Measurements from ENCODE around the gene STPG4.
"Not testable (repeated sequence)": the region's sequence is repeated elsewhere in the genome, so short reads cannot be mapped to it uniquely, and the experiment has no call there.

STPG4 gene

DNA sequence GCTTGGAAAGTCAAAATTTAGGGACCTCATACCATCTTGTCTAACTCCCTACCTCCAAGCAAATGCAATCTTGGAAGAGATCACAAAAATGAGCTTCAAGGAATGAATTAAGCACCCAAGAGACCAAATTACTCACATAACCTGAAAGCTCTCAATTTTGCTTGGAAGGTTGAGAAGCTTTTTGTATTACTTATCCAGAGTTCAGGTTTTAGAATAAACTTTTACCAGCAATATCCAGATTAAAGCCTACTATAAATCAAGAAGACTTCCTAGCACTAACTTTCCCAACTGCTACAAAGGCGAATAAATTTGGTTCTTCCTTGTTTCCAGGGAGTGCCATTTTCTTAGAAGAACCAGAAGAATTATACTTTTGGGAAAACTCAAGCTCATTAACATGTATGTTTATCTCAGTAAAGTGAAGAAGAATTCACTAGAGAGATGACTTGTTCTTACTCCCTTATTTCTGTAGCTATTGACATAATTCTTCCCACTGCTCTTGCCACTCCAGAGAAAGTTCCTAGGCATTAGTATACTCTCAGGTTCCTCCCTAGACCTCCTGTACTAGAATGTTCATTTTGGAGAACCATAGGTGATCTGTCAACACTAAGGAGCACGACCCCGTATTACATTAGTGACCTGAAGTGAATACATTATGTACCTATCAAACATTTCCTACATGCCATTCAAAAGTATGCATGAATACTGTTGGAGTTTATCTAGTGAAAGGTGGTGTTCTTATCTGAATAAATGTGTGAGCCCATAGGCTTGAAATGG, 18.0 kb upstream of the STPG4 start:
- no peak for DNase-seq (ENCODE audit: low read depth in 3 of 3)

DNA sequence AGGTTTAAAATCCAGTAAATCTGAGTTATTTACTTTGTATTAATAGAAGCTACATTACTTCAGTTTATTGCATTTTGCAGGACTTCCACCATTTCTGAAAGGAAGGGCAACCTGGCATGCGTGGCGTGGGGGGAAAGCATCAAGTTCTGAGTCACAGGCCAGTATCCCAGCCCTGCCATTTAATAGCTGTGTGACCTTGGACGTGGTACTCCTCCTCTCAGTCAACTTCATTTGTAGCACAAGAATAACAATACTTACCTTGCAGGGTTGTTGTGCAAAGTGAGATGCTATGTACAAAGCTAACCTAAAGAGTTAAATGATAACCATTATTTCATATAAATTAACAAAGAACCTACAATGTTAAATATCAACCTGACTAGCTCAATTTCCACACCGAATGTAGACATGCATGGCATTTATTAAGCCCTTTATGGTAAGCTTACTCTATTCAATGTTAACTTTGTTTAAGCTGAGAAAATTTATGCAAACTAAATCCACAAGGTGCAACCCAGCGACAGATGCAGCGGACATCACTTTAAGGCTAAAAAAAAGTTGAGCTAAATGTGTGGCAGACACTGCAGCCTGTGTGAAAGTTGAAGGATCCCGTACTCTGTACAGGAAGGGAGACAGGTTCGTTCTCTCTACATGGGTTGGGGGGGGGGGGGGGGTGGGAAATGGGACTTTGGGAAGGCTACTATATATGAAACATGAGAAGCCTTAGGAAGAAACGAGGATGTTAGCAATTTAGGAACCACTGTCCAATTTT, 17.2 kb upstream of the STPG4 start:
- no peak for DNase-seq (ENCODE audit: low read depth in 3 of 3)

DNA sequence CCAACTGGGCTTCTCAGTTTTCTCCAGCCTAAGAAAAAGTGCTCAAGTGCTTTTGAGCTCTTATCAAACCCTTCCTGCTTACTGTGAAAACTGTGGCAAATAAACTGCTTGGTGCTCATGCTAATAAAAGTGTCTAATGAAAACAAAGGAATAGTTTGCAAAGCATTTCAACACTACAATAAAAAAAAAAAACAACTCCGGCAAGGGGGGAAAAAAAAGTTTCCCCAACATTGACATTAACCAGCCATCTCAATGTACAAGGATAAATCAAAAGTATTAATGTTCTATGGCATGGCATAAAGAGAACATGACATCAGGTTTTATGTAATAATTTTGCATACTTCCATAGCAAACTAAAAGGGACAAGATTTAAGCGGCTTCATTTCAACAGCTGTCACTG, 14.7 kb upstream of the STPG4 start:
- DNase-seq (ENCODE audit: low read depth in 3 of 3), result no peak

DNA sequence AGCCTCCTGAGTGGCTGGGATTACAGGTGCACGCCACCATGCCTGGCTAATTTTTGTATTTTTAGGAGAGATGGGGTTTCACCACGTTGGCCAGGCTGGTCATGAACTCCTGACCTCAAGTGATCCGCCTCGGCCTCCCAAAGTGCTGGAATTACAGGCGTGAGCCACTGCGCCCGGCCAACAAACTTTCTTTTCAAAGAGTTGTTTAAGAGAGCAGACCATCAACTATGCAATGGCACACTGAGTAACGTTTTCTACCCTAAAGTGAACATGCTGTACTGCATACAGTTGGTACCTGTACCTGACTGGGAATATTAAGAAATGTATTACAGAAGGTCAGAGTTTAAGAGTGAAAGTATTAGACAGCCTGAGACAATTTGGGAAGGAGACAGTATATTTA, 13.8 kb upstream of the STPG4 start:
- DNase-seq (ENCODE audit: low read depth in 3 of 3), result not testable (repeated sequence)

GRCh38 chr2:47167149-47167548, 12.0 kb upstream of the STPG4 start:
- no peak for DNase-seq (ENCODE audit: low read depth in 3 of 3)

- DNase-seq (ENCODE audit: low read depth in 3 of 3), result no peak
Measured at GRCh38 chr2:47165001-47165555, 10.0 kb upstream of the STPG4 start.

GRCh38 chr2:47162780-47163179, 7.7 kb upstream of the STPG4 start:
- no peak for DNase-seq (ENCODE audit: low read depth in 3 of 3)

DNA sequence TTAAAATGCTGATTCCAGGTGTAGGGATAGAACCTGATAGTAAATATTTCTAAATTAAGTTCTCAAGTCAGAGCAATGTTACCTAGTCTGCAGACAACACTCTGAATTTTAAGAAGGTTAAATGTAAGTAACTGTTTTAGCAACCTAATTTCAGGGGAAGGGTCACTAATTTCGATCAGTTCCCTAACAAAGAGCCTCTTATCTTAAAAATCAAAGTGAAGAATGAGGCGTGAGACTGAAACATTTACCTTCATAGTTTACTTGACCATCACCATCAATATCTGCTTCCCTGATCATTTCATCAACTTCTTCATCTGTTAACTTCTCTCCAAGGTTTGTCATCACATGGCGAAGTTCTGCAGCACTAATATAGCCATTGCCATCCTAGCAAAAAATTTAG, 6.4 kb upstream of the STPG4 start:
- no peak for DNase-seq (ENCODE audit: low read depth in 3 of 3)

- DNase-seq (ENCODE audit: low read depth in 3 of 3), result no peak
Measured at GRCh38 chr2:47160660-47161059, 5.6 kb upstream of the STPG4 start.

DNA sequence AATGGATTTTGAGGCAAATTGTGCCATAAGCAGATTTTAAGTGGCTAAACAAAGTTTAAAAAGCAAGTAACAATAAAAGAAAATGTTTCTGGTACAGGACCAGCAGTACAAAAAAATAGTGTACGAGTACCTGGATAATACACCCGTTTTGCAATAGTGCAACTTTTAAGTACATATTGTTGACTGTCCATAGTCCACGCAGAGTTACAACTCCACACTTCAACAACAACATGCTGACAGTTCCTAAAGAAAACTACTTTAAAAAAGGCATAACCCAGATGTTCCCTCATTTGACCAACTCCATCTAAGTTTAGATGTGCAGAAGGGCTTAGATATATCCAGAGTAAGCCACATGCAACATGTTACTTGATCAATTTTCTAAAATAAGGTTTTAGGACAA, 5.1 kb upstream of the STPG4 start:
- no peak for DNase-seq (ENCODE audit: low read depth in 3 of 3)

GRCh38 chr2:47159627-47160026, 4.5 kb upstream of the STPG4 start:
- DNase-seq (ENCODE audit: low read depth in 3 of 3), result no peak

- DNase-seq (ENCODE audit: low read depth in 3 of 3), result no peak
Measured at GRCh38 chr2:47158576-47158975, 3.5 kb upstream of the STPG4 start.

DNA sequence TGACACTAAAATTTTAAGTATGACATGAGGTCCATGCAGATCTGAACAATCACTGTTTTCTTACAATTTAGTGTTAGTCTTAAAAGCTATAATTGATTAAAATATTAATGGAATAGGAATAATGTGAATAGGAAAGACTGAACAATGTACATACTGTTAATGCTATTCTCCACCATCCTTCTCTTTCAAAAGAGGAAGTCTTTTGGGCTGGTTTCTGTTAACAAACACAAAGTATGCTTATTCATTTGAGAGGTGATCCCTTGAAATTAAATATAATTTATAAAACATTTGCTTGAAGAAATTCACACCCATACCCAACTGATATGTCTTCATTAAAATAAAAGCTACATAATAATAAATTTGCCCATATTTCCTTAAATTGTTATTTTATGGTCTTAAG, 2.3 kb downstream of the STPG4 start:
- DNase-seq (ENCODE audit: low read depth in 3 of 3), result no peak

GRCh38 chr2:47150175-47150574, 4.9 kb downstream of the STPG4 start:
- no peak for DNase-seq (ENCODE audit: low read depth in 3 of 3)

GRCh38 chr2:47147021-47147420, 8.1 kb downstream of the STPG4 start:
- DNase-seq (ENCODE audit: low read depth in 3 of 3), result no peak

DNA sequence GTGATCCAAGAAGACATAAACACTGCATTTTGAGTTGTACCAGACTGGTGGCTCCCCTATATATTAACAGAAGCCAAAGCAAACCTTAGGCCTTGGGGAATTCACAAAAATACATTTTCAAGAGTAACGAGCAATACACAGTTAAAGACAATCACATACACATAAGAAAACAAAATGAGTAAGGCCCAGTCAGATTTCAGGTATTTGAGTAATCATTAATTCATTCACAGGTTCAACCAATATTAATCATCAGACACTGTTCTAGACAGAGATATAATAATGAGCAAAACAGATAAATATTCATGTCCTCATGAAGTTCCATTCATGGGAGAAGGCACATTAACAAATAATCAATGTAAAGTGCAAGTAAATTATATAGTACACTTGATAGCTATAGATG, 9.6 kb downstream of the STPG4 start:
- no peak for DNase-seq (ENCODE audit: low read depth in 3 of 3)

DNA sequence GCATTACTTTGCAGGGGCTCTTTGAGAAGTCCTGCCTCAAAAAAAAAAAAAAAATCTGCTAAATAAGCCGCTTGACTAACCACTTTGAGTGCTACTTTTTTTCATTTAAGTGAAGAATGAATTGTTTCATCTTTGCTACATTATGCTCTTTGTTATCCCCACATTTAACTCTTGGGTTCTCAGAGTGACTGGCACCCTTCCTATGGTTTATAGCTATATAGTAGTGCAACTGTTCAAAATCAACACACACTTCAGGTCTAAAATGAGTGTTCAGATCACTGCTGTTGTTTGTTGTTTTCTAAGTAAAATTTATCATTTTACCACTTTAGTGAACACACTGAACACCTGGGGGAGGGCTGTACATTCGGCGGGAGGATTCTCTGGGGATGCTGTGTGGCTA, 13.6 kb downstream of the STPG4 start:
- no peak for DNase-seq (ENCODE audit: low read depth in 3 of 3)

GRCh38 chr2:47134386-47135090, 20.6 kb downstream of the STPG4 start:
- no peak for DNase-seq (ENCODE audit: low read depth in 3 of 3)

DNA sequence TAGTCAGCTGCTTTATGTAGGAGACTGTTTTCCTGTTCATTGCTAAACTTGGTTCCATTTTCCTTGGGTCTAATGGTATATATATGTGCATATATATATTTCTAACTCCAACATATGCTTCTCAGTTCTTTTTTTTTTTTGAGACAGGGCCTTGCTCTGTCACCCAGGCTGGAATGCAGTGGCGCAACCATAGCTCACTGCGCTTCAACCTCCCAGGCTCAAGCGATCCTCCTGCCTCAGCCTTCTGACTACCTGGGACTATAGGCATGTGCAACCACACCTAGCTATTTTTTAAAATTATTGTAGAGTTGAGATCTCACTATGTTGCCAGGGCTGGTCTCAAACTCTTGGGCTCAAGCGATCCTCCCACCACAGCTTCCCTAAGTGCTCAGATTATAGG, 22.1 kb downstream of the STPG4 start:
- no peak for DNase-seq (ENCODE audit: low read depth in 3 of 3)

- no peak for DNase-seq (ENCODE audit: low read depth in 3 of 3)
Measured at GRCh38 chr2:47129191-47129706, 25.9 kb downstream of the STPG4 start.

DNA sequence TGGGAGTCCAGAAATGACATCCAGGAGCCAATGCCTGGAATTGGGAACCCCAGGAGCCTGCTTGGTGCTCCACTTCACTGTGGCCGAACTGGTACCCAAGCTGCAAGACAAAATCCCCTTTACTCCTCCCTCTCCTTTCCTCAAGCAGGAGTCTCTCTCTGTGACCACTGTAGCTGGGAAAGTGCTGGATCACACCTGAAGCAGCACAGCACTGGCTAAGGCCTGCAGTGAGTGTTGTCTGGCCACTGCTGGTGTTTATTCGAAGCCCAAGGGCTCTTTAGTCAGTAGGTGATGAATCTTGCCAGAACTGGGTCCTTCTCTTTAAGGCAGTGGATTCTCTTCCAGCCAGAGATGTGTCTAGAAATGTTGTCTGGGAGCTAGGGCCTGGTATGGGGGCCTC, 26.4 kb downstream of the STPG4 start:
- DNase-seq (ENCODE audit: low read depth in 3 of 3), result no peak

GRCh38 chr2:47127862-47128543, 27.1 kb downstream of the STPG4 start:
- DNase-seq (ENCODE audit: low read depth in 3 of 3), result no peak

Data from stimulated activated CD4-positive, alpha-beta T cell treated with anti-CD3 and anti-CD28 coated beads, TNF-alpha, amount 100 ng/mL, for 24 hours (primary cell).